GM23248 (cell line): Measurements from ENCODE around the gene COQ8B. TPM values are rescaled to one million over a fixed set of nuclear protein-coding genes. Genes with fewer than 3 reads are reported as not detected.

Experiments
- DNase-seq: peaks from one replicate; pipeline ENCODE4 v3.0.0-alpha.2; 2015
- H2AFZ ChIP-seq: fragments of 200-600 bp; sonication (generic); 2 replicates; pipeline ENCODE4 v1.6.1; 2016; ENCODE audit warnings: antibody characterized with exemption
- H3F3A ChIP-seq: fragments of 200-600 bp; sonication (generic); 2 replicates; pipeline ENCODE4 v1.6.1; 2016; ENCODE audit warnings: mild to moderate bottlenecking, antibody characterized with exemption, mixed run types; ENCODE audit not compliant: insufficient read depth
- H3K27ac ChIP-seq: fragments of 200-600 bp; sonication (generic); 2 replicates; pipeline ENCODE4 v1.5.1; 2016; ENCODE audit warnings: mild to moderate bottlenecking
- H3K27me3 ChIP-seq: fragments of 200-600 bp; sonication (generic); replicated peaks from 2 replicates; pipeline ENCODE4 v1.6.1; 2016; ENCODE audit warnings: mild to moderate bottlenecking; ENCODE audit not compliant: insufficient read depth
- H3K36me3 ChIP-seq: fragments of 200-600 bp; sonication (generic); 2 replicates; pipeline ENCODE4 v1.6.1; 2016; ENCODE audit warnings: low read depth, mild to moderate bottlenecking
- H3K4me1 ChIP-seq: fragments of 200-600 bp; sonication (generic); 2 replicates; pipeline ENCODE4 v1.6.1; 2016; ENCODE audit warnings: mild to moderate bottlenecking; ENCODE audit not compliant: insufficient read depth
- H3K4me2 ChIP-seq: fragments of 200-600 bp; sonication (generic); one replicate; pipeline ENCODE4 v1.6.1; 2016; ENCODE audit warnings: mild to moderate bottlenecking; ENCODE audit not compliant: unreplicated experiment
- H3K4me3 ChIP-seq: fragments of 200-600 bp; sonication (generic); 2 replicates; pipeline ENCODE4 v1.5.1; 2016; ENCODE audit warnings: mild to moderate bottlenecking
- H3K79me2 ChIP-seq: fragments of 200-600 bp; sonication (generic); 2 replicates; pipeline ENCODE4 v1.6.1; 2016; ENCODE audit warnings: mild to moderate bottlenecking; ENCODE audit not compliant: insufficient read depth
- H3K9ac ChIP-seq: fragments of 200-600 bp; sonication (generic); 2 replicates; pipeline ENCODE4 v1.6.1; 2016; ENCODE audit warnings: mild to moderate bottlenecking
- H3K9me2 ChIP-seq: fragments of 200-600 bp; sonication (generic); 2 replicates; pipeline ENCODE4 v1.6.1; 2016; ENCODE audit warnings: mixed run types, mild to moderate bottlenecking, moderate library complexity; ENCODE audit not compliant: insufficient read depth
- H3K9me3 ChIP-seq: fragments of 200-600 bp; sonication (generic); one replicate; pipeline ENCODE4 v1.6.1; 2017; ENCODE audit warnings: low read depth
- H4K20me1 ChIP-seq: fragments of 200-600 bp; sonication (generic); 2 replicates; pipeline ENCODE4 v1.6.0; 2016; ENCODE audit not compliant: insufficient read depth
- EZH2 ChIP-seq: fragments of 200-600 bp; sonication (generic); IDR thresholded peaks from 2 replicates; pipeline ENCODE4 v1.6.1; 2018; ENCODE audit warnings: antibody characterized with exemption, mild to moderate bottlenecking; ENCODE audit not compliant: insufficient read depth, poor library complexity, severe bottlenecking
- EZH2phosphoT487 ChIP-seq: fragments of 200-600 bp; sonication (generic); IDR thresholded peaks from 2 replicates; pipeline ENCODE4 v1.6.1; 2018; ENCODE audit warnings: antibody characterized with exemption, moderate library complexity, mild to moderate bottlenecking, low read depth; ENCODE audit not compliant: insufficient read depth
- WGBS, 2 experiments: methylation state at CpG; one replicate each; pipeline ENCODE4 v1.1.6; 2015 to 2017; ENCODE audit warnings: low lambda C conversion rate in 2 of 2, low coverage in 1 of 2; ENCODE audit errors: missing lambda C conversion rate in 2 of 2; 5-methylcytosine and 5-hydroxymethylcytosine counted together
- in situ Hi-C: fragments of 300-500 bp; cut with MboI; formaldehyde crosslinking; loops from 2 replicates; pipeline ENCODE4 v1.15.0; 2020
- polyA plus RNA-seq: library from polyadenylated mRNA; unstranded; fragments of >200 nt; fragmentation: Nextera tagmentation; extraction: Ambion mirVana; gene quantifications from 2 replicates; pipeline ENCODE4 v1.2.1, GENCODE V29; 2016
- total RNA-seq: library from RNA; depleted of rRNA; stranded (reverse); fragments of >200 nt; shearing (Covaris generic); gene quantifications from 2 replicates; pipeline ENCODE4 v1.2.3, GENCODE V29; 2014

The COQ8B gene
- total and polyA plus RNA-seq, 2 experiments from 2014 or later = 15.2 to 28.6 TPM

- peaks cover 66% of the 10 kb centered on the region for H3K36me3 ChIP-seq
- 87 to 90% methylated on average over 16 to 17 of the region's 17 CpGs for WGBS, 2 experiments
- peaks cover 40% of the 10 kb centered on the region for H3K79me2 ChIP-seq
These were observed 46.2 kb upstream of the COQ8B start for GRCh38 chr19:40762754-40763470.

DNA sequence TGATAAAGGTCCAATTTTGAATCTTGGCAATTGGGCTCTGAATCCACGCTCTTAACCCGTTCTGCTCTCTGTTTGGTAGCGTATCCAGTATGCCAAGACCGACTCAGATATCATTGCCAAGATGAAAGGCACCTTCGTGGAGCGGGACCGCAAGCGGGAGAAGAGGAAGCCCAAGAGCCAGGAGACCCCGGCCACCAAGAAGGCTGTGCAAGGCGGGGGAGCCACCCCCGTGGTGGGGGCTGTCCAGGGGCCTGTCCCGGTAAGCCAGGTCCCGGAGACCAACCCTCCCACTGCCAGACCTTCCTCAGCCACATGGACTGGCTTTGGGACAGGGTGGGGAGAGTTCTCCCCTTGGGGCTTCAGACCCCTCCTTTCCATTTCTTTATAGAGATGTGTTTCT lies 42.7 kb upstream of the COQ8B start:
- H2AFZ ChIP-seq = no peak overlapping the region
- TF ChIP-seq EZH2phosphoT487 (no peak), EZH2 (no peak)
- H3K4me1 ChIP-seq = peaks cover 7% of the 10 kb centered on the region
- H3K9me2 ChIP-seq = no peaks in the 10 kb centered on the region
- H3K27ac ChIP-seq = no peak overlapping the region
- H3K79me2 ChIP-seq = peaks cover 74% of the 10 kb centered on the region
- no peaks in the 10 kb centered on the region for H3K27me3 ChIP-seq
- no peak for DNase-seq
- H3K4me2 ChIP-seq = no peak overlapping the region
- no peaks in the 10 kb centered on the region for H3K9me3 ChIP-seq
- H3K36me3 ChIP-seq = peaks cover 50% of the 10 kb centered on the region
- H3F3A ChIP-seq = peaks cover 4% of the 10 kb centered on the region; the same call in 1 of the 2 replicates
- in situ Hi-C loops = no loop called here
- H3K9ac ChIP-seq = no peak overlapping the region
- H3K4me3 ChIP-seq = no peak overlapping the region
- WGBS, 2 experiments = 86 to 90% methylated on average over 10 to 13 of the region's 13 CpGs
- H4K20me1 ChIP-seq = no peaks in the 10 kb centered on the region

More at GRCh38 chr19:40762754-40763470, 46.2 kb upstream of the COQ8B start:
- Histone ChIP-seq H3K4me2 (no peak overlapping the region), H3K4me3 (no peak overlapping the region), H3K4me1 (no peaks in the 10 kb centered on the region), H3K27me3 (no peaks in the 10 kb centered on the region), H3F3A (0 out of 2 replicates have a peak, but pooled peaks cover 5% of the 10 kb centered on the region), H3K27ac (no peak overlapping the region), H3K9ac (no peak overlapping the region), H3K9me3 (no peaks in the 10 kb centered on the region), H3K9me2 (no peaks in the 10 kb centered on the region), H4K20me1 (no peaks in the 10 kb centered on the region), H2AFZ (no peak overlapping the region)
- in situ Hi-C loops = no loop called here
- no peak for DNase-seq
- TF ChIP-seq EZH2phosphoT487 (no peak), EZH2 (no peak)

DNA sequence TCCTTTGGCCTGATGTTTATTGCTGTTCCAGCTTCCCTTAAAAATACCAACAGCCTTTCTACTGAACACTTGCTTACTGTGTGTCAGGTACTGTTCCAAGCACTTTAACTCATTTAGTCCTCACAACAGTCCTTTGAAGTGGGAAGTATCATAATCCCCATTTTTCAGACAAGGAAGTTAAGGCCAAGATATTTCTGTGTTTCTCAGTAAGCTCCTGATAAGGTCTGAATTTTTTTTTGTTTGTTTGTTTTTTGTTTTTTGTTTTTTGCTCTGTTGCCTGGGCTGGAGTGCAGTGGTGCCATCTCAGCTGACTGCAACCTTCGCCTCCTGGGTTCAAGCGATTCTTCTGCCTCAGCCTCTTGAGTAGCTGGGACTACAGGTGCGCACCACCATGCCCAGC lies 41.8 kb upstream of the COQ8B start:
- TF ChIP-seq EZH2 = no peak
- no peak for TF ChIP-seq EZH2phosphoT487
- no peak overlapping the region for H3K4me2 ChIP-seq
- H3K4me1 ChIP-seq = peaks cover 10% of the 10 kb centered on the region
- peaks cover 42% of the 10 kb centered on the region for H3K36me3 ChIP-seq
- no peak overlapping the region for H3K4me3 ChIP-seq
- in situ Hi-C loops = no loop called here
- no peak overlapping the region for H3K9ac ChIP-seq
- no peak overlapping the region for H2AFZ ChIP-seq
- H3F3A ChIP-seq = peaks cover 6% of the 10 kb centered on the region; the same call in 1 of the 2 replicates
- no peak for DNase-seq
- H3K79me2 ChIP-seq = peaks cover 82% of the 10 kb centered on the region
- H3K27me3 ChIP-seq = no peaks in the 10 kb centered on the region
- H4K20me1 ChIP-seq = no peaks in the 10 kb centered on the region
- WGBS, 2 experiments = 88 to 99% methylated on average over 3 of the region's 3 CpGs
- no peaks in the 10 kb centered on the region for H3K9me2 ChIP-seq
- H3K27ac ChIP-seq = no peak overlapping the region
- no peaks in the 10 kb centered on the region for H3K9me3 ChIP-seq

- Histone ChIP-seq H3K9me2 (no peaks in the 10 kb centered on the region), H3K79me2 (peaks cover 91% of the 10 kb centered on the region), H4K20me1 (no peaks in the 10 kb centered on the region), H3K4me1 (peaks cover 21% of the 10 kb centered on the region), H3K4me3 (no peak overlapping the region), H3K9ac (no peak overlapping the region), H3K36me3 (peaks cover 26% of the 10 kb centered on the region), H2AFZ (no peak overlapping the region), H3F3A (peaks cover 16% of the 10 kb centered on the region; the same call in 1 of the 2 replicates), H3K27me3 (no peaks in the 10 kb centered on the region), H3K9me3 (no peaks in the 10 kb centered on the region), H3K27ac (no peak overlapping the region), H3K4me2 (no peak overlapping the region)
- 86 to 88% methylated on average over 10 of the region's 11 CpGs for WGBS, 2 experiments
- no peak for DNase-seq
- in situ Hi-C loops = no loop called here
- TF ChIP-seq EZH2phosphoT487 (no peak), EZH2 (no peak)
These were observed 39.9 kb upstream of the COQ8B start for GRCh38 chr19:40756502-40757110.
